ENCODE measurements around the gene STK39. TPM values are rescaled to one million over a fixed set of nuclear protein-coding genes. Genes with fewer than 3 reads are reported as not detected.

STK39 gene
- total and polyA plus RNA-seq, 2 of the 4 experiments (the other 2 are of a cell fraction), result 11.8 to 16.4 TPM

GRCh38 chr2:168085801-168086361 is 161.5 kb downstream of the STK39 start:
- Histone ChIP-seq H3K4me1 (ENCODE audit: control insufficient read depth, insufficient read depth, low read length) (peaks cover 3% of the 10 kb centered on the region; the same call in 1 of the 2 replicates), H3K79me1 (ENCODE audit: low read depth in 1 of 2, low read length in 2 of 2) (peaks cover 3 to 38% of the 10 kb centered on the region in 2 experiments), H3K56ac (ENCODE audit: extremely low read depth, insufficient read depth, low read length) (no peak overlapping the region), H3K23ac (ENCODE audit: low read depth, low read length) (no peak overlapping the region), H2BK5ac (ENCODE audit: low read depth, low read length, poor library complexity, severe bottlenecking) (no peak overlapping the region), H4K20me1 (ENCODE audit: insufficient read depth, low read length) (no peaks in the 10 kb centered on the region), H3K27ac (ENCODE audit: insufficient read depth, low read length) (no peak overlapping the region), H3K4me2 (ENCODE audit: low read depth, low read length) (no peak overlapping the region), H4K5ac (ENCODE audit: low read depth, low read length) (no peak overlapping the region), H3K27me3 (ENCODE audit: control insufficient read depth, insufficient read depth, low read length) (no peaks in the 10 kb centered on the region), H2AFZ (replicated peaks; ENCODE audit: low read length, poor library complexity) (no peak overlapping the region), H3K18ac (ENCODE audit: low read depth, low read length) (no peak overlapping the region), H3K4me3 (ENCODE audit: insufficient read depth, low read depth, low read length) (no peak overlapping the region), H2AK5ac (ENCODE audit: low read depth, low read length) (no peak overlapping the region), H3K9me3 (ENCODE audit: control insufficient read depth, insufficient read depth, low read length) (no peaks in the 10 kb centered on the region), H3K9me1 (ENCODE audit: insufficient read depth, low read length) (peaks cover 4% of the 10 kb centered on the region), H4K91ac (ENCODE audit: insufficient read depth, low read depth, low read length) (no peak overlapping the region; the same call in 1 of the 2 replicates), H3K36me3 (ENCODE audit: control insufficient read depth, insufficient read depth, low read length) (no peaks in the 10 kb centered on the region; the same call in 1 of the 2 replicates), H2AK9ac (replicated peaks; ENCODE audit: low read depth, low read length, poor library complexity) (no peak overlapping the region), H4K8ac (ENCODE audit: low read depth in 2 of 2, low read length in 2 of 2) (no peak overlapping the region), H2BK120ac (ENCODE audit: low read depth, low read length) (no peak overlapping the region), H3K4ac (ENCODE audit: low read depth, low read length) (no peak overlapping the region), H2BK20ac (ENCODE audit: low read depth, low read length) (no peak overlapping the region), H2BK15ac (ENCODE audit: low read depth, low read length) (no peak overlapping the region), H3K14ac (replicated peaks; ENCODE audit: low read depth, low read length) (no peak overlapping the region), H3K9ac (ENCODE audit: low read depth, low read length) (no peak overlapping the region)
- TF ChIP-seq RAD21 (IDR thresholded peaks at IDR 0.05; ENCODE audit: low read length) (no peak), SMC3 (IDR thresholded peaks at IDR 0.05; ENCODE audit: low read depth, low read length) (no peak), CEBPB (IDR thresholded peaks at IDR 0.05; ENCODE audit: low read depth, low read length) (peak; percentile 22; the same call in 1 of the 2 replicates), FOS (IDR thresholded peaks at IDR 0.05; ENCODE audit: low read depth, low read length) (no peak)
- TF ChIP-seq, protein P1, sequence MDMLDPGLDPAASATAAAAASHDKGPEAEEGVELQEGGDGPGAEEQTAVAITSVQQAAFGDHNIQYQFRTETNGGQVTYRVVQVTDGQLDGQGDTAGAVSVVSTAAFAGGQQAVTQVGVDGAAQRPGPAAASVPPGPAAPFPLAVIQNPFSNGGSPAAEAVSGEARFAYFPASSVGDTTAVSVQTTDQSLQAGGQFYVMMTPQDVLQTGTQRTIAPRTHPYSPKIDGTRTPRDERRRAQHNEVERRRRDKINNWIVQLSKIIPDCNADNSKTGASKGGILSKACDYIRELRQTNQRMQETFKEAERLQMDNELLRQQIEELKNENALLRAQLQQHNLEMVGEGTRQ (IDR thresholded peaks at IDR 0.05; ENCODE audit: low read depth, low read length), result no peak
- ChIA-PET POLR2A (ENCODE audit: unreplicated experiment) (no interaction called here), CTCF (no interaction called here)
- ATAC-seq (ENCODE audit: low read depth), result no peak
- dilution Hi-C loops (cut with HindIII; ENCODE audit: low sequenced_read_pairs, unreplicated experiment) (no loop called here), in situ Hi-C loops (cut with MboI; ENCODE audit: low sequenced_read_pairs) (no loop called here), intact Hi-C loops (cut with micrococcal nuclease) (no loop called here)
- no peak for DNase-seq
- BruUV-seq (replicated peaks), result no TSS peak
- WGBS, 2 experiments (ENCODE audit: extremely low coverage in 2 of 2, insufficient read length in 1 of 2), result no CpG with 5 or more reads among the region's 4 CpGs
